Adipose tissue (tissue), 3 donors: ENCODE data around the gene TGFBR2. TPM values are rescaled to one million over a fixed set of nuclear protein-coding genes. Genes with fewer than 3 reads are reported as not detected.

Experiments used
- H3K27ac ChIP-seq: one replicate; pipeline ENCODE4 v1.5.1; 2013; ENCODE audit warnings: low read depth, low read length
- WGBS, 3 donors: extraction: QIAGEN DNeasy Blood & Tissue Kit; methylation state at CpG; one replicate each; pipeline ENCODE4 v1.1.7; 2013; 5-methylcytosine and 5-hydroxymethylcytosine counted together
- polyA plus RNA-seq, 3 donors: library from polyadenylated mRNA; stranded (reverse); fragments of 200-250 nt; gene quantifications; one replicate each; pipeline ENCODE4 v1.2.3, GENCODE V29; 2013
- donor health status: healthy with polysubstance abuse.
- donor health status: Bipolar disorder and iron deficiency.
- donor health status: healthy.

TGFBR2 gene
- 100 to 1,000 TPM in 2 of 3 donors, 10 to 100 TPM in 1; 47.6 to 197 (median 125) TPM for polyA plus RNA-seq

DNA sequence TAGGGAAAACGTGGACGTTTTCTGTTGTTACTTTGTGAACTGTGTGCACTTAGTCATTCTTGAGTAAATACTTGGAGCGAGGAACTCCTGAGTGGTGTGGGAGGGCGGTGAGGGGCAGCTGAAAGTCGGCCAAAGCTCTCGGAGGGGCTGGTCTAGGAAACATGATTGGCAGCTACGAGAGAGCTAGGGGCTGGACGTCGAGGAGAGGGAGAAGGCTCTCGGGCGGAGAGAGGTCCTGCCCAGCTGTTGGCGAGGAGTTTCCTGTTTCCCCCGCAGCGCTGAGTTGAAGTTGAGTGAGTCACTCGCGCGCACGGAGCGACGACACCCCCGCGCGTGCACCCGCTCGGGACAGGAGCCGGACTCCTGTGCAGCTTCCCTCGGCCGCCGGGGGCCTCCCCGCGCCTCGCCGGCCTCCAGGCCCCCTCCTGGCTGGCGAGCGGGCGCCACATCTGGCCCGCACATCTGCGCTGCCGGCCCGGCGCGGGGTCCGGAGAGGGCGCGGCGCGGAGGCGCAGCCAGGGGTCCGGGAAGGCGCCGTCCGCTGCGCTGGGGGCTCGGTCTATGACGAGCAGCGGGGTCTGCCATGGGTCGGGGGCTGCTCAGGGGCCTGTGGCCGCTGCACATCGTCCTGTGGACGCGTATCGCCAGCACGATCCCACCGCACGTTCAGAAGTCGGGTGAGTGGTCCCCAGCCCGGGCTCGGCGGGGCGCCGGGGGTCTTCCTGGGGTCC, at the start of gene TGFBR2:
Gene TGFBR2 (plus strand): TSS at position 301 of the 731 bp plus-strand sequence. CDS start 283 bp downstream, at position 584.
- 0 to 1% (median 1%) methylated on average over 57 to 71 of the region's 71 CpGs for WGBS, 3 donors
- H3K27ac ChIP-seq: peak within 1 kb of the TSS; percentile 99

- 95 to 97% (median 95%) methylated on average over 1 of the region's 1 CpG for whole genome bisulfite sequencing, 3 donors
- H3K27ac ChIP-seq: no peak overlapping the region
These were observed 48.6 kb upstream of the TGFBR2 start for GRCh38 chr3:30557746-30558303.

GRCh38 chr3:30563956-30564355, 42.4 kb upstream of the TGFBR2 start:
- 97 to 100% (median 100%) methylated on average over 1 of the region's 1 CpG for WGBS, 3 donors

DNA sequence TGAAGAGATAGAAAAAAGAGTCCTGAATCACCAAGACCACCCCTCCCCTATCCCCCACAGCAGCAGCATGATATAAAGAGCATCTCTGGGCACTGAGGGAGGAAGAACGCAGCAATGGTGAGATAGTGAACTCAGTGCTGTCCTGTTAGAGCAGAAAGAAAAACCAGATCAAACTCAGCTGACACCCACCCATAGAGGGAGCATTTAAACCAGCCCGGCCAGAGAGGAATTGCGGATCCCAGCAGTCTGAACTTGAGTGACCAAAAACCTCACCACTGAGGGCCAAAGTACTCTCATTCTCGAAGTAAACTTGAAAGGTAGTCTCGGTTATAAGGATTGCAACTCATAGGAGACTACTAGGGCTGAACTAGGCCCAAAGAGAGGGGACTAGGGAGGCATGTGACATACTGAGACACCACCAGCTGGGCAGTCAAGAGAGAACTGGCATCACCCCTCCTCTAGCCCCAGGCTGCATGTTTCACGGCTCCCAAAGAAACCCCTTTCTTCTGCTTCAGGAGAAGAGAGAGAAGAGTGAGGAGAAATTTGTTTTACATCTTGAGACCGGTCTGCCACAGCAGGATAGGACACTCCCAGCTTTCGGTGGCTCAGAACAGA, 39.2 kb upstream of the TGFBR2 start:
- 93 to 97% (median 94%) methylated on average over 8 of the region's 8 CpGs for WGBS, 3 donors
- no peak overlapping the region for H3K27ac ChIP-seq

More at GRCh38 chr3:30563956-30564355, 42.4 kb upstream of the TGFBR2 start:
- no peak overlapping the region for H3K27ac ChIP-seq

GRCh38 chr3:30576946-30577345, 29.5 kb upstream of the TGFBR2 start:
- 71 to 81% (median 73%) methylated on average over 4 of the region's 4 CpGs for WGBS, 3 donors

GRCh38 chr3:30577788-30578187, 28.6 kb upstream of the TGFBR2 start:
- no peak overlapping the region for H3K27ac ChIP-seq

More at GRCh38 chr3:30576946-30577345, 29.5 kb upstream of the TGFBR2 start:
- no peak overlapping the region for H3K27ac ChIP-seq

DNA sequence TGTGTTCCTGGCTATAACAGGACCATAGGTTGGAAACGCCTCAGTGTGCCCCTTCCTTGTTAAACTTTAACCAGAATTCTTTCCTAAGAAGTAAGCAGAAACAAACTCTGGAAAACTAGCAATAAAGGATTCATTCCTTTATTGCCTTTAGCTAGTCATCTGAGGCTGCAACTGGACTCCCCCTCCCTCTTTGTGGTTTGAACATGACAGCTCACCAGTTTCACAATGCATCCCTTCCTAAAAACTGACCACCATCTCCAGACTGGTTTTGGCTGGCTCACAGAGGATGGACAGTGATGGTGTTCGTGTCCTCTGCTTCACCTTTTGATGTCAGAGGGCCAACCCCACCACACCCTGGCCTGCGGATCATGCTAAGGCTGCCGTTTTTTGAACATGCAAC, 27.9 kb upstream of the TGFBR2 start:
- no peak overlapping the region for H3K27ac ChIP-seq
- 71 to 78% (median 76%) methylated on average over 4 of the region's 4 CpGs for WGBS, 3 donors

GRCh38 chr3:30578986-30579579, 27.3 kb upstream of the TGFBR2 start:
- no peak overlapping the region for H3K27ac ChIP-seq

DNA sequence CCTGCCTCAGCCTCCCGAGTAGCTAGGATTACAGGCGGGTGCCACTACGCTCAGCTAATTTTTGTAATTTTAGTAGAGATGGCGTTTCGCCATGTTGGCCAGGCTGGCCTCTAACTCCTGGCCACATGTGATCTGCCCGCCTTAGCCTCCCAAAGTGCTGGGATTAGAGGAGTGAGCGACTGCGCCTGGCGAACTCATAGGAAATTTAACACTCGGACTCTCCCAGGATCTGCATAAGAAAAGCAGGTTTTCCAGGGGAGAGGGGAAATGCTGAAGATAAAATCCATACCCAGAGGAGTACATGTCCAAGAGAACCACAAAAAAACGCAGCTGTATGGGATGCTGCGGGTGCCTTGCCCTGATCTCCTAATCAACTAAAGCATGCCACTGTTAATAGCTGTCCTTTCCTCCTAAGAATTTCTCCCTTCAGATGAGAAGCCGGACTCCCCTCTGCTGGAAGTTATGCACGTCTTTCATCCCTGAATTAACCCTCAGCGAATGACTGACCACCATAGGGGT, 25.3 kb upstream of the TGFBR2 start:
- H3K27ac ChIP-seq: no peak overlapping the region
- 95 to 96% (median 95%) methylated on average over 15 of the region's 15 CpGs for WGBS, 3 donors

More at GRCh38 chr3:30578986-30579579, 27.3 kb upstream of the TGFBR2 start:
- 85 to 99% (median 93%) methylated on average over 4 of the region's 4 CpGs for WGBS, 3 donors

DNA sequence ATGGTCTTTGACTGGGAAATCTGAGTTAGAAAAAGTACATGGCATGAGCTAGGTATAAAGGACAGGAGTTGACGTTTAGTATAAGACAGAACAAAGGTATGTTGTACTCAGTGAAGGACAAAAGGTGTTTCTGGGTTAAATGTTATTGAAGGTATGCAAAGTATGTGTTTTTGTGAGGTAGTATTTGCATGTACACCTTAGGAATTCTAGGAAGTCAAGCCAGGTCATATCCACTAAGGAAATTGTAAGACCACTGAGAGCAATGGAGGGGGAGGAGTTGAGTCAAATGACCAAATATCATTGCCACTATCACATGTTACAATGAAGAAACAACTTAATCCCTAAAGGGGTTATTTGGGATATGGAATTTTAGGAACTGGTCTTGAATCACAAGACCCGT, 24.4 kb upstream of the TGFBR2 start:
- WGBS, 3 donors: 88 to 96% (median 93%) methylated on average over 2 of the region's 2 CpGs
- no peak overlapping the region for H3K27ac ChIP-seq

GRCh38 chr3:30583973-30584372, 22.4 kb upstream of the TGFBR2 start:
- WGBS, 3 donors: 40 to 99% (median 93%) methylated on average over 1 of the region's 1 CpG
- no peak overlapping the region for H3K27ac ChIP-seq

DNA sequence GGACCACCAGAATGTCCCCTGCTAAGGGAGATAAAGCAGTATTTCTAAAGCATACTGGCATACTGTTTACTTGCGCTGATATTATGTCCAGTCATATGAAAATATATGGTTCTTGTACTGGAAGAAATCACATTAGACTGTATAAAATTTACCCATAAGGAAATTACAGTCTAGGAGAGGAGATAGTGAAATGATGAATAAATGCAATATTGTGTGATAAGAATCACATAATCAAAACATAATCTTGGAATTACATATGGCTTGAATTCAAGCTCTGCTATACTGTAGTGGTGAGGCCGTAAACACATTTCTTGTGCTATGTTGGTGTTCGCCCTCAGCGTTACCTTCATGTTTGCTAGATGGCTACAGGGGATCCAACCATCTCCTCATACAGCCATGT, 20.7 kb upstream of the TGFBR2 start:
- 97 to 99% (median 99%) methylated on average over 4 of the region's 4 CpGs for WGBS, 3 donors
- no peak overlapping the region for H3K27ac ChIP-seq

GRCh38 chr3:30586096-30586805, 20.1 kb upstream of the TGFBR2 start:
- WGBS, 3 donors: 64 to 80% (median 68%) methylated on average over 4 of the region's 4 CpGs
- H3K27ac ChIP-seq: no peak overlapping the region

- 74 to 83% (median 76%) methylated on average over 4 of the region's 4 CpGs for WGBS, 3 donors
- H3K27ac ChIP-seq: no peak overlapping the region
These were observed 19.5 kb upstream of the TGFBR2 start for GRCh38 chr3:30586806-30587486.

GRCh38 chr3:30587904-30588303, 18.5 kb upstream of the TGFBR2 start:
- no peak overlapping the region for H3K27ac ChIP-seq
- 63 to 86% (median 76%) methylated on average over 2 of the region's 2 CpGs for WGBS, 3 donors

GRCh38 chr3:30596152-30596551, 10.2 kb upstream of the TGFBR2 start:
- H3K27ac ChIP-seq: no peak overlapping the region
- WGBS, 3 donors: 86 to 96% (median 95%) methylated on average over 4 of the region's 4 CpGs

DNA sequence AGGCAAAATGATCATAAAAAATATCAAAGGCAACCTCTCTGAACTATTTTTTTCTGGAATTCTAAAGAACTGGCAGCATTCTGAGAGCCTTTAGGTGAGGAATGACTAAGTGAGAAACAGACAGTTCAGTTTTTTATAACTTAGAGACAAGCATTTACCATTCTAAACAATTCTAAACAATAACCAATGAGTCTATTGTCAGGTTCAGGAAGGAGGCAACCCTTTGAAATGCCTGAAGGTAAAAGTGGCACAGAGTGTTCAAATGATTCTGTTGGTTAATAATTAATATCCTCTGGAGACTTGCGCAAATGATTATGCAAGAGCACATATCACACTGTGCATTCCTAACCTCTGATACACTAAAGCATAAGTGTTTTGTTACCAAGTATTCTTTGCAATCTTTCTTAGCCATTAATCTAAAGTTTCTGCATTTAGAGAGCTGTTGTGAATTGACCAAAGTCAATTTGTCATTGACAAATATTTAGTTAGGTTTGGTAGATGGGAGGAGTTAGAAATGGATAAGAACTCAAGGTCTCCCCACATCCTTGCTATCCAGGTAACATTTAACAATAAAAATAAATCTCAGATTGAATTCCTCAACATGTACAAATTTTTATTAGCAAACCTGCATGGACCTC, 9.2 kb upstream of the TGFBR2 start:
- H3K27ac ChIP-seq: no peak overlapping the region
- WGBS, 3 donors: 20 to 34% (median 33%) methylated on average over 1 of the region's 1 CpG

DNA sequence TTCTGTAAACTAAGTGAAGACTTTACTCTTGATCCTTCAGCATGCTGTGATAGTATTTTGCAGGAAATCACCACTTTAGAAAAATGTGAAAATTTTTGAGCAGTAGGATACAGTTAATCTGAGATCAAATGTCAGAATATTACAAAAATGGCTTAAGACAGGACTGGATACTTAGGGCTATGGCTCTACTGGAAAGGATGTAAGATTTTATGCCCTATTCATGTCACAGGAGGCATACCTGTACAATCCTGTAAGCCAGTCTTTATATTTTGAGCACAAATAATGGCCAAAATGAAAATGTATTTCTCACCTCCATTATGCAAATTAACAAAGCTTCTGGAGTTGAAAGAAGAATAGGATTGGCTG, 8.6 kb upstream of the TGFBR2 start:
- no peak overlapping the region for H3K27ac ChIP-seq
